GM12865 (cell line): ENCODE results near the gene FGF3.

Source experiments
- DNase-seq: peaks from one replicate; pipeline ENCODE4 v3.0.0; 2010; ENCODE audit warnings: low read depth
- H3K4me3 ChIP-seq: 2 replicates; pipeline ENCODE4 v1.5.1; 2011; ENCODE audit warnings: mild to moderate bottlenecking, low read depth, low read length, control low read depth
- TF ChIP-seq, protein P1 (sequence below): IDR thresholded peaks from 2 replicates; pipeline ENCODE4 v1.5.1; 2011; ENCODE audit warnings: low read length, control low read depth, low read depth, inconsistent platforms; ENCODE audit not compliant: insufficient read depth; ENCODE audit errors: missing control alignments

FGF3 gene

DNA sequence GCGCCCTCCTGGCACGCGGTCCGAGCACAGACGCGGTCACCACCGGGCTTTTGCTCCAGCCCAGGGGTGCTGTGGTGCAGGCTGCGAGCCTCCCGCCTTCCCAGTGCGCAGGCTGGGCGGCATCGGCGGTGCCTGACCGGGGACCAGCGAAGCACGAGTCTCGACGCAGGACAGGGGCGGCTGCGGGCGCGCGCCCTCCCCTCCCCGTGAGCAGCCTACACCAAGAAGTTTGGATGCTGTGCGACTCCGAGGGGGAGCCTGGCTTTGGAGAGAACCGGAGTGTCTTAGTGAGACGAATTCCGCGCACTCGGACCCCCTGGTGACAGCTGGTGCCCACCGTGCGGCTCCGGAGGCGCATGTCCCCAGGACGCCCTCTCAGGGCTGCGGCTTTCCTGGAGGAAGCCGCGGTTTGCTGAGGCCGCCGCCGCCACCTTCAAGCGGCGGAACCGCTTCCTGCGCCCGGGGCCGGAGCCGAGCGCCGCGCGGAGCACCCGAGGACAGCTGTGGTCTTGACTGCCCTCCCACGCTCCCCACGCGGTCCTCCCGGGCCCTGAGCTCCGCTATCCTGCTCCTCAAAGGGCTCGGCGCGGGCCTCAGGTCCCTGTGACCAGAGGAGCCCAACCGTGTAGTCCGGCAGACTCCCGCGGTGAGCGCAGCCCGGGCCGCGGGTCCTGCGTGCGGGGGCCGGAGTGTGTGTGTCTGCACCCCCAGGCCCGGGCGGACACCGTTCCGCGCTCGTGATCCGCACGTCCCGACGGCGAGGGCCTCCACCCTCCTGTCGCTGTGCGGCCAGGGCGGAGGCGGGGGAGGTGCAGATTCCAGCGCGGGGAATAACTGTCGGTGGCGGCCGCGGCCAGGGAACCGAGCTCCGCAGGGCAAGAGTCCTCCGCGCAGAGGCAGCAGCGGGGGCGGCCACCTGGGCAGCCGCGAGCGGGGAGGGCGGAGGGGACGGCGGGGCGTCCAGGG lies 1.7 kb downstream of the FGF3 start:
- no peak overlapping the region for H3K4me3 ChIP-seq
- no peak for DNase-seq
- TF ChIP-seq, protein P1, sequence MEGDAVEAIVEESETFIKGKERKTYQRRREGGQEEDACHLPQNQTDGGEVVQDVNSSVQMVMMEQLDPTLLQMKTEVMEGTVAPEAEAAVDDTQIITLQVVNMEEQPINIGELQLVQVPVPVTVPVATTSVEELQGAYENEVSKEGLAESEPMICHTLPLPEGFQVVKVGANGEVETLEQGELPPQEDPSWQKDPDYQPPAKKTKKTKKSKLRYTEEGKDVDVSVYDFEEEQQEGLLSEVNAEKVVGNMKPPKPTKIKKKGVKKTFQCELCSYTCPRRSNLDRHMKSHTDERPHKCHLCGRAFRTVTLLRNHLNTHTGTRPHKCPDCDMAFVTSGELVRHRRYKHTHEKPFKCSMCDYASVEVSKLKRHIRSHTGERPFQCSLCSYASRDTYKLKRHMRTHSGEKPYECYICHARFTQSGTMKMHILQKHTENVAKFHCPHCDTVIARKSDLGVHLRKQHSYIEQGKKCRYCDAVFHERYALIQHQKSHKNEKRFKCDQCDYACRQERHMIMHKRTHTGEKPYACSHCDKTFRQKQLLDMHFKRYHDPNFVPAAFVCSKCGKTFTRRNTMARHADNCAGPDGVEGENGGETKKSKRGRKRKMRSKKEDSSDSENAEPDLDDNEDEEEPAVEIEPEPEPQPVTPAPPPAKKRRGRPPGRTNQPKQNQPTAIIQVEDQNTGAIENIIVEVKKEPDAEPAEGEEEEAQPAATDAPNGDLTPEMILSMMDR = no peak

DNA sequence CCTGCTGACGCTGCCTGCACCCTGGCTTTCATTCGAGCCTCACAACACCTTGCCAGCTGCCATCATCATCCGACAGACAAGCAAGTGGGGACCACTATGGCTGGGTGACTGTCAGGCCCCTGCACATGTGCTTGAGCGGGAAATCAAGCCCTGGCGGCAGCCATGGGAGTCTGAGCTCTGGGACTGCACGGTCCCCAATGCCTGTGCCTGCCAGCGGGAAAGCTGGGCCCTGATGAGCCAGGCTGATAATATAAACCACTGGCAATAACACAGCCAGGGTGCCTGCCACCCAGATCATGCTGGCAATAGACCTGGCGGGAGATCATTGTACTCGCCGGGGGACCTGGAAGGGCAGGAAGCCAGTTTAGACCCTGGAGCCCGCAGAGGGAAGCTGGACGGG lies 2.5 kb downstream of the FGF3 start:
- no peak for DNase-seq
- TF ChIP-seq, protein P1 = no peak
- H3K4me3 ChIP-seq = no peak overlapping the region

DNA sequence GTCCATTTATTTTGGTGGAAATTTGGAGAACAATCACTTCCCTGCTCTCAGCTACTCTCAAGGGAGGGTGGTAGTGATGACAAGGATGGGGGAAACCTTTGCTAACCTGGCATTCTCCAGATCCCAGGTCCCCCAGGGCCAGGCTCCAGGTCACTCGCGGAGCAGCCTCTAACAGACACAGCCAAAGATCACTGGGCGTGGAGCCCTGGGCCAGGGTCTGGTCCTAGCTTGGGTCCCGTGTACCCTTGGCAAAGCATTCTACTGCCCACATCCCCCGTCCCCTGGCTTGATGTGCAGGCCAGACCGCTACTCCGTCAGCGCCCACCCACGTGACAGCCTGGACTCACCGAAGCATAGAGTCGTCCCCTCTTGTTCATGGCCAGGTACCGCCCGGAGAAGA lies 3.2 kb downstream of the FGF3 start:
- TF ChIP-seq, protein P1 = no peak
- no peak for DNase-seq
- H3K4me3 ChIP-seq = no peak overlapping the region

DNA sequence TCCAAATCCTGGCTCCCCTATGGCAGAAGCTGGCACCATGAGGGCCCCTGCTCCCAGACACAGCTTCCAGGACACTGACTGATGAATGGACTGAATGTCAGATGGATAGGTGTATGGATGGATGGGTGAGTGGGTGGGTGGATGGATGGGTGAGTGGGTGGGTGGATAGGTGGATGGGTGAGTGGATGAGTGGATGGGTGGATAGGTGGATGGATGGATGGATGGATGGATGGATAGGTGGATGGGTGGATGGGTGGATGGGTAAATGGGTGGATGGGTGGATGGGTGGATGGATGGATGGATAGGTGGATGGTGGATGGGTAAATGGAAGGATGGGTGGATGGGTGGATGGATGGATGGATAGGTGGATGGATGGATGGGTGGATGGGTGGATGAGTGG lies 4.3 kb downstream of the FGF3 start:
- TF ChIP-seq, protein P1 = no peak
- DNase-seq = no peak
- no peak overlapping the region for H3K4me3 ChIP-seq

DNA sequence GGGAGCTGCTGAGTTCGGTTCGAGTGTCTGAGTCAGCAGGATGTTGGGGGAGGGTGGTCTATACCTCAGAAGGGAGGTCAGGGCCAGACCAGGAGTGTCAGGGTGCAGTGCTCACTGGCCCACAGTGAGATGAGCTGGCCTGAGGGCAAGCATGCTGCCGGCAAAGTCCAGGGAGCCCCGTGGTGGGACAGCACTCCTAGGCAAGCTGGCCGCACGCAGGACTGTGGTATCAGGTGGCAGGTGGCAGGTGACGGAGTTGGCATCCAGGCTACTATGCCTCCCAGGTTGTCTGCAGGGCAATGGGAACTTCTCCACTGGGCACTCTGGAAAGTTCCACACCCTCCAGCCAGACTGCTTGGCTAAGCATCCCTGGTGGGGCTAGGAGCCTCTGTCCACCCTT lies 4.8 kb downstream of the FGF3 start:
- DNase-seq = no peak
- TF ChIP-seq, protein P1 = no peak
- no peak overlapping the region for H3K4me3 ChIP-seq

DNA sequence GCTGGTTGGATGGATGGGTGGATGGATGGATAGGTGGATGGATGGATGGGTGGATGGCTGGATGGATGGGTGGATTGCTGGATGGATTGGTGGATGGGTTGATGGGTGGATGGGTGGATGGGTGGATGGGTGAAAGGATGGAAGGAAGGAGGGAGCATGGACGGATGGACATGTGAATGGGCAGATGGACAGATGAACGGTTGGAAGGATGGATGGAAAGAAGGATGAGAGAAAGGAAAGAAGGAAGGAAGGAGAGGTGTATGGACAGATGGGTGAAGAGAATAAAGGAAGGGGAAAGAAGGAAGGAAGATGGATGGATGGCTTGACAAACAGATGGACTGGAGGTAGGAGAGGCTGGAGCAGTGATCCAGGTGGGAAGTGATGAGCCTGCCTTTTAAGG lies 5.4 kb downstream of the FGF3 start:
- TF ChIP-seq, protein P1 = no peak

DNA sequence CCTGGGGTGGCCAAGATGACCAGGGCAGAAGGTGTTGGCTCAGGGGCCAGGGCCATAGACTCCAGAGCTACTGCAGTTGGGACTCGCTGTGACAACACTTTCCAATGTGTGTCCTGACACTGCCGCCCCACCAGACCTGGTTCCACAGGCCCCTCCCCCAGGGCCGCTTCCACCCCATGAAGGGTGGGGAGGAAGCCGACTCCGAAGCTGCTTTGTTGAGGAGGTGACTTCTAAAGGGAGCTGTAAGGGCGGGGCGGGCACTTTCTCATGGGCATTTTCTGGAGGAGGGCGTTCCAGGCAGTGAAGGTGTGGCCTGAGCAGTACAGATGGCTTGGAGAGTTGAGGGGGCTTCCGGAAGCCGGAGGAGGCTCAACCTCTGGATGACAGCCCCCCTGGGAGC lies 6.3 kb downstream of the FGF3 start:
- TF ChIP-seq, protein P1 = no peak
- DNase-seq = no peak
- no peak overlapping the region for H3K4me3 ChIP-seq

More for the DNA sequence above, 5.4 kb downstream of the FGF3 start:
- DNase-seq = no peak
- H3K4me3 ChIP-seq = no peak overlapping the region
